GM18858 (cell line): Measurements from ENCODE around the gene EEPD1.
A peak's percentile ranks its signal among the peaks of the same experiment; 100 is the strongest.

Experiments
- ATAC-seq: cut with Tn5 transposase; IDR thresholded peaks from one replicate; pipeline ENCODE4 v1.9.1; 2021; ENCODE audit not compliant: unreplicated experiment

EEPD1 gene

DNA sequence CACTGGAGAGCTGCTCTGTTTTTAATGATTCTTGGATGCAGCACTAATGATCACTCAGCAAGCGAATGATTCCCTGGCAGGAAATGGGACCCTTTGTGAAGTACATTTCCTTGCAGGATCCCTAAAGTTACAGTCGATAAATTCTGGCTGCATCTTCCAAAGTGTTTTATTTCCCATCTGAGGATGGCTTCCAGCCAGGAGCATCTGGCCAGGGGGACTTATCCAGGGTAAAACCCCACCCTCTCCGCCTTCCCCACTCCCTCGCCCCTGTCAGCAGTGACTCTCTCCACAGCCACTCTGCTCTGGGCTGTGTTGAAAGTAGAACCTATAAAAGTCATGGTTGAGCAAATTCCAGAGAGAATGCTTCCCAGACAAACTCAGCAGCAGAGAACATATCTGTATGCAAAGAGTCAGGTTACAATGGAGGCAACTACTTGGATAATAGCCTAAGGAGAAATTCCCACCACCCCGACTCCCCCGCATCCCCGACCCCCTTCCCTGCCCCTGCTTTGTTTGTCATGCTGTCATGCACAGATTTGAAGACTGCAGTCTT, 125.6 kb downstream of the EEPD1 start:
- no peak for ATAC-seq

GRCh38 chr7:36279200-36279925, 126.3 kb downstream of the EEPD1 start:
- ATAC-seq: peak; percentile 82

DNA sequence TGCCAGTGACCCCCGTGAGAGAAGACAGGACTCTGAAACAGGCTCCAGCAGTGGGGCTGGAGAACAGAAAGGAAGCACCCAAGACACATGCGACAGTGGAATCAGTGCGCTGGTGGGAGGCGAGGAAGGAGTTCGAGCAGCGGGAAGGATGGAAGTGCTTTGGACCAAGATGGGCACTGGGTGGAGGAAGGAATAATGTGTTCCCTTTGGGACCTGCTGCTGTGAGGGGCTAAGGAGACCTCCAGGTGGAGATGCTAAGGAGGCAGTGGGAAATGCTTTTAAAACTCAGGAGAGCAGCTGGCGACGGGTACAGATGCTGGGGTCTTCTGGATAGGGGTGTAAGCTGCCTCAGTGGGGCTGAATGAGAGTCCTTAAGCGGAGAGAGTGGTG, 126.9 kb downstream of the EEPD1 start:
- ATAC-seq: no peak

- no peak for ATAC-seq
These were observed 128.1 kb downstream of the EEPD1 start for GRCh38 chr7:36280840-36281812.

- no peak for ATAC-seq
These were observed 129.1 kb downstream of the EEPD1 start for GRCh38 chr7:36281945-36282717.

DNA sequence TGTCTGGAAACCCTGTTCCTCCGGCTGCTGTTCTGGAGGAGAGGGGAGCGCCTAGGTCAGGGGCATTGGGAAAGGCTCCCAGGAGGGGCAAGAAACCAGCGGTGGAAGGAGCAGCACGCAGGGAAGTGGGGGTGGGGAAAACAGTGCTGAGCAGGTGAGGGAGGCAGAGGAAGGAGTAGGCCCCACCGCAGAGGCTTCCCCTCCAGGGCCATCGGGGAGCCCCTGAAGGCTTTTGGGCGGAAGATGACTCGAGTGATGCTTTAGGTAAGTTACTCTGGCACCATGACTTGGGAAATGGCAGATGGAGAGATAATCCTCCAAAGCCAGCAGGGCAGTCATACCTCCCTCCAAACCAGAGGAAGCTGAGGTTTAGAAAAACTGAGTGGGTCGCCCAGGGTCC, 130.1 kb downstream of the EEPD1 start:
- ATAC-seq: no peak

- ATAC-seq: peak; percentile 33
These were observed 130.7 kb downstream of the EEPD1 start for GRCh38 chr7:36283711-36284130.

GRCh38 chr7:36284456-36285090, 131.5 kb downstream of the EEPD1 start:
- ATAC-seq: no peak

DNA sequence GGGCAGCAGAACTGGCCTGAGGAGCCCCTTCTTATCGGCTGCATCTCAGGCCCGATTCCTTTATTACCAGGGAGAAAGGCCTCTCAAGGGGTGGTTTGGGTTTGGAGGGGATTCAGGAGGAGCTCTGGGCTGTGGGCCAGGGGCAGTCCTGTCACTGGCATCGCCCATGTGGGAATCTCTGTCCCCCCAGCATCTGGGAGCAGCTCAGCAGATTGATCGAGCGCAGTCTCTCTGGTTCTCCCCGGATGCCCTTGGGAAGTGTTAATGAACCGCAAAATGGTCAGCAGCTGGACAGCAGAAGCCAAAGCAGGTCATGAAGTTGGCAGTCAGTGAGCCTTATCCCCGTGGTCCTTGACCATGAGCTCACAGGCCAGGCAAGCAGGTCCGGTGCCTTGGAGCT, 132.2 kb downstream of the EEPD1 start:
- no peak for ATAC-seq

- peak; percentile 30 for ATAC-seq
These were observed 133.2 kb downstream of the EEPD1 start for GRCh38 chr7:36286226-36286625.

GRCh38 chr7:36286688-36287087, 133.6 kb downstream of the EEPD1 start:
- no peak for ATAC-seq

GRCh38 chr7:36287371-36288241, 134.6 kb downstream of the EEPD1 start:
- no peak for ATAC-seq

GRCh38 chr7:36288501-36288900, 135.4 kb downstream of the EEPD1 start:
- no peak for ATAC-seq

DNA sequence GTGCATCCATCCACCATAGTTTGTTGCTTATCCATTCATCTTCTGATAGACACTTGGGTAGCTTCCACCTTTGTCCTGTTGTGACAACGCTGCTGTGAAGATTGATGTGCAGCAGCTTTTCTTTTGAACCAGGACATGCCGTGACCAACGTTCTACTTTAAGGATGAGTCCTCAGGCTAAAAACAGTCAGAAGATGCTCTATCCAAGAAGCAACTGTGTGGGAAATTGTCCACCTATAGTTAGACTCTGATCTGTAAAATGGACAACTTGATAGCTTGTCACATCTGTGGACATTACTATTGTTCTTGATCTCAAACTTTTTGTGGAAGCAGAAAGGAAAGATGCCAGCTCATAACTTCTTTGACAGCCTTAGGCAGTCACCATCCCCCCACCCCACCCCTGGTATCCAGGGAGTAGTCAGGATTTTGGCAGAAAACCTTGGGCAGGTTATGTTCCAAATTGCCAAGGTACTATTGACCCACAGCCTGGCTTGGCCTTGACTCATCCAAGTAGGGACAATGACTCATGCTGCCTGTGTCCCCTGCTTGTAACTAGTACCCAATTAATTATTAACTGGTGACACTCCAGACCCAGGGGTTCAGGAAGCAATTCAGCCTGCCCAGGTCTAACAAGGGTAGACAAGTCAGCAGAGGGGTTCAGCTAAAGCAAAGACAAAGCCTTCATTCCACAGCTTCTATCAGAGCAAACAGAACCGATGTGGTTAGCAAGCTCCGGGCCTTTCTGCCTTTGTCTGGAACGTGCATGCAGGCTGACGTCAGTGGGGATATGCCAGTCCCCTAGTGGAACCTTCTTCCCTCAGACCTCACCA, 137.0 kb downstream of the EEPD1 start:
- no peak for ATAC-seq

DNA sequence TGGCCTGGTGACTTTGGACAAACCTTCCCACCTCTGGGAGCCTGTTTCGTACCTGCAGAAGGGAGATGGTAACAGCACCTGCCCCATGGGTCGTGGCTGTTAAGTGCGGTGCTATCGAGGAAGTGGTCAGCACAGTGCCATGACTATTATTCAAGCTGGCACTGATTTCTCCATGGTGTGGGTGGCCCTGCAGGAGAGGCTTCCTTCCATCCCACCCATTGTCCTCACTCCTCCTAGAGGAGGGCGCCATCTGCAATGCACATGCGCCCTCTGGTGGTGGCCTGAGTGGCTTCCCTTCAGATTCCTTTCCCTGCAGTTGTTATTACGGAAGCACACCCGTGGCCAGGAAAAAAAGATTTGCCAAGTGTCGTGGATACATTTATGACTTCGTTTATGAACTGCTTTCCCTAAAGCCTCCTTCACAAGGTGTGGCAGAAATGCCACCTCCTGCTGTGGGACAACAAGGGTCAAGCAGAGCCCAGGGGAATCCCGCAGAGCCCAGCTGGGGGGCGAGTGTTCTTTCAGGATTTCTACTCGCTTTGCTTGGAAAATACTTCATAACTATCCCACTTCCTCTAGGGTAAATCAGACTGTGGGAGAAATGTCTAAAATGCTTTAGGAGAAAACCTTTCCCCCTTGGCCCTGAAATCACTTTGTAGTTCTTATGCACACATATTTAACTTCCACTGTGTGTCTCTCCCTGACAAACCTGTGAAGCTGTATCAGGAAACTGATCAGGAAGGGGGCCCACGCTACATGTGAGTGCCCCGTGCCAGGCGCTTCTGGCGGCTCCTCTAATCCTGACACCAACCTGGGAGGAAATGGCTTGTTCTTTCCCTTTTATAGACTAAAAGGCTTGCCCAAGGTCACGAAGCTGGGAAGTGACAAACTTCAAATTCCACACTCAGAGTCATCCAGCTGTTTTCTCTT, 138.6 kb downstream of the EEPD1 start:
- ATAC-seq: peak; percentile 40

DNA sequence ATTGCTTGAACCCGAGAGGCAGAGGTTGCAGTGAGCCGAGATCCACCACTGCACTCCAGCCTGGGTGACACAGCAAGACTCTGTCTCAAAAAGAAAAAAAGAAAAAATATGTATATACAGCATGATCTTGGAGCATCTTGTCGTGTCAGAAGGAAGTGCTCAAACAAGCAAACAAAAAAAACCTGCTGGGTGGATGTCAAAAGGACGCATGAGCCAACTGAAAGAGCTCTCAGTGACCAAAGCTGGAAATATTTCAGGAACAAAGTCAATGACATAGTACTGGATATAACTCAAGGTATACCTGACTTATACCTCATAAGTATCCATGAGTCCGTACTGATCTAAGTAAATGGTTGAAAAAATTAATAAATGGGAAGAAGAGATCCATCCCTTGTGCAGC, 142.0 kb downstream of the EEPD1 start:
- ATAC-seq: no peak

DNA sequence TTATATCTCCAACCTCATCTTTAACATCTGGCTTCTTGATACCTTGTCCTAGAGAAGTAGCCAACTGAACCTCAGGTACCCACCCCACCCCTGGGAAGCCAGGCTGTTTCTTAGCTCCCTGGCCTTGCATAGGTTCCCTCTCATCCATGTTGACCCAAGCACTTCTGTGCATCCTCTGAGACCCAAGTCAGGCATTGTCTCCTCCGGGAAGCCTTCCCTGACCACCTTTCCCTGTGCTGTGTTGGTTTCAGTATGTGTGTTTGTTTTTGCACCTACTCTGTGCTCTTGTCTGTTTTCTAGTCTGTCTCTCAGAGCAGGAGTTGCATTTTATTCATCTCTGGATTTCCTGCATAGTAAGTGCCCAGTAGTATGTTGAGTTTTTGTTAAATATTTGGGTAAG, 143.2 kb downstream of the EEPD1 start:
- ATAC-seq: no peak
